Measurements from ENCODE around the gene RGS3.

- TF ChIP-seq GLIS3 (CRISPR knock-in tag; IDR thresholded peaks at IDR 0.05) = no peak
- TF ChIP-seq TCF4 (CRISPR knock-in tag; IDR thresholded peaks at IDR 0.05; ENCODE audit: borderline replicate concordance) = no peak
Observed at GRCh38 chr9:113590389-113590788, 126.9 kb downstream of the RGS3 start.
